ENCODE results near the gene TXNRD2.

The TXNRD2 gene

GRCh38 chr22:19979712-19980493, 38.3 kb upstream of the TXNRD2 start:
- no peak for DNase-seq

GRCh38 chr22:19978748-19979147, 37.1 kb upstream of the TXNRD2 start:
- no peak for DNase-seq

GRCh38 chr22:19977296-19978243, 36.0 kb upstream of the TXNRD2 start:
- no peak for DNase-seq

GRCh38 chr22:19976671-19977070, 35.1 kb upstream of the TXNRD2 start:
- no peak for DNase-seq

- no peak for DNase-seq
These were observed 34.1 kb upstream of the TXNRD2 start for GRCh38 chr22:19975707-19976035.

- no peak for DNase-seq
These were observed 33.5 kb upstream of the TXNRD2 start for GRCh38 chr22:19974935-19975706.

- DNase-seq, result peak; percentile 4
These were observed 32.7 kb upstream of the TXNRD2 start for GRCh38 chr22:19974268-19974861.

GRCh38 chr22:19973551-19974267, 32.1 kb upstream of the TXNRD2 start:
- DNase-seq, result no peak

- no peak for DNase-seq
These were observed 31.3 kb upstream of the TXNRD2 start for GRCh38 chr22:19972652-19973550.

- DNase-seq, result no peak
These were observed 30.6 kb upstream of the TXNRD2 start for GRCh38 chr22:19972251-19972650.

- DNase-seq, result no peak
These were observed 29.9 kb upstream of the TXNRD2 start for GRCh38 chr22:19971276-19972124.

GRCh38 chr22:19970479-19971275, 29.1 kb upstream of the TXNRD2 start:
- peak; percentile 12 for DNase-seq

GRCh38 chr22:19970031-19970478, 28.4 kb upstream of the TXNRD2 start:
- DNase-seq, result no peak

- no peak for DNase-seq
These were observed 27.7 kb upstream of the TXNRD2 start for GRCh38 chr22:19969141-19969928.

GRCh38 chr22:19968450-19968891, 26.9 kb upstream of the TXNRD2 start:
- no peak for DNase-seq

- DNase-seq, result no peak
These were observed 26.3 kb upstream of the TXNRD2 start for GRCh38 chr22:19967850-19968449.

- DNase-seq, result no peak
These were observed 25.5 kb upstream of the TXNRD2 start for GRCh38 chr22:19966908-19967750.
